Neuron (in vitro differentiated cells): ENCODE measurements around the gene CNTN4.
"Not testable (repeated sequence)": the region's sequence is repeated elsewhere in the genome, so short reads cannot be mapped to it uniquely, and the experiment has no call there.

Experiments
- H2AFZ ChIP-seq: one replicate; pipeline ENCODE4 v1.6.1; 2013; ENCODE audit warnings: low read depth, mild to moderate bottlenecking, inconsistent platforms, low read length, moderate library complexity
- H3K27me3 ChIP-seq: one replicate; pipeline ENCODE4 v1.6.1; 2013; ENCODE audit warnings: low read length; ENCODE audit not compliant: insufficient read depth
- H3K36me3 ChIP-seq: one replicate; pipeline ENCODE4 v1.6.1; 2013; ENCODE audit warnings: low read length; ENCODE audit not compliant: insufficient read depth
- H3K4me1 ChIP-seq: one replicate; pipeline ENCODE4 v1.6.1; 2013; ENCODE audit warnings: low read length; ENCODE audit not compliant: insufficient read depth
- H3K4me3 ChIP-seq: 2 replicates; pipeline ENCODE4 v1.5.1; 2013; ENCODE audit warnings: mild to moderate bottlenecking, low read length, moderate library complexity
- H3K9me3 ChIP-seq: one replicate; pipeline ENCODE4 v1.6.1; 2013; ENCODE audit warnings: low read length

Gene CNTN4

DNA sequence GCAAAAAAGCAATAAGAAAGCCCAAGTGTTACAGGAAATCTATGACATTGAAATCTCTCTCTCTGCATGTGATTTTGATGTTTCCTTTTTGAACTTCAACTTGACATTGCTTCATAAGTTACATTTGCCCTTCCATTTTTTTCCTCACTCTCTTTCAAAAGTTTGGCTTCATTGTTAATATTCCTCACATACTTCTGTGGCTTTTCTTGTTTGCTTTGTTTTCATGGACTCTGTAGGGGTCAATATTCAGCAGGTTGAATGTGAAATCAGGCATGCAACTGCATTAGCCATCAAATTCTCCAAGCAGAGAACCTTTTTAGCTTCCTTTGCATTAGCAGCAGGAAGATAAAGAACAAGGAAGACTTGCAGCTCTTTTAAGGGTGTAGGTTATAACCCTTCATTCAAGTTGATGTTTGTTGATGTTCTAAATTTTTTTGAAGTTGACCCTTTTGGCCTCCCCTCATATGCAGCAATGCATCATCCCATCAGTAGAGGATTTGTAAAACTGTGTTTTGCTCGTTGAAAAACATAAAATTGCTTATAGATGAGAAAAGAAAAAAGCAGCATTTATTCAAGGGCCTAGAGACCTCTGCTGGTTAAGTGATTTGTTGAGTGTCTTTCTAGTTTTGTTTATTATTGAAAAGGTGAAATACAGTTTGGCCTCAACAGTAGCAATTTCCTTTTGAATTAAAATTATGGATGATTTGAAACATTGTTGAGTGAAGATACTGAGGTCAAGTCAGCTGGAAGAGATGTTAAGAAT, 800.1 kb downstream of the CNTN4 start:
- H3K4me1 ChIP-seq = peaks cover 14% of the 10 kb centered on the region
- H3K27me3 ChIP-seq = no peaks in the 10 kb centered on the region
- no peaks in the 10 kb centered on the region for H3K36me3 ChIP-seq
- H3K4me3 ChIP-seq = no peak overlapping the region
- no peaks in the 10 kb centered on the region for H3K9me3 ChIP-seq
- H2AFZ ChIP-seq = no peak overlapping the region

DNA sequence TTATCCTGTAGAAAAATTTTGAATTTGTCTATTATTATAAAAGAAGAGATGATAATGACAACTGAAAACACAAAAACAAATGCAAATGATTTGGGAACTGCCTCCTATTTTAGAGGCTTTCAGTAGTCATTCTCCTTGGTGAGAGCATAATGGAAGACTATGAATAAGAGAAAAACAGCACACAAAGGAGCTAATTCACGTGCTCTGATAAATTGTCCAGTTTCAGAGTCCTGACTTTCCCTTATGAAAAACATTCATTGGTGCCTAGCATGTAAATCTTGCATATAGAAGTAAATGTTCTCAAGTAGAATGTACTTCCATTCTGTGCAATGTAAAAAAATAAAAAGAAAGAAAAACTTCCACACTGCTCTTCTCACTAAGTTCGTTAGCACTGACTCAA, 805.4 kb downstream of the CNTN4 start:
- H3K27me3 ChIP-seq = no peaks in the 10 kb centered on the region
- no peak overlapping the region for H3K4me3 ChIP-seq
- peaks cover 5% of the 10 kb centered on the region for H3K4me1 ChIP-seq
- no peaks in the 10 kb centered on the region for H3K9me3 ChIP-seq
- no peak overlapping the region for H2AFZ ChIP-seq
- no peaks in the 10 kb centered on the region for H3K36me3 ChIP-seq

DNA sequence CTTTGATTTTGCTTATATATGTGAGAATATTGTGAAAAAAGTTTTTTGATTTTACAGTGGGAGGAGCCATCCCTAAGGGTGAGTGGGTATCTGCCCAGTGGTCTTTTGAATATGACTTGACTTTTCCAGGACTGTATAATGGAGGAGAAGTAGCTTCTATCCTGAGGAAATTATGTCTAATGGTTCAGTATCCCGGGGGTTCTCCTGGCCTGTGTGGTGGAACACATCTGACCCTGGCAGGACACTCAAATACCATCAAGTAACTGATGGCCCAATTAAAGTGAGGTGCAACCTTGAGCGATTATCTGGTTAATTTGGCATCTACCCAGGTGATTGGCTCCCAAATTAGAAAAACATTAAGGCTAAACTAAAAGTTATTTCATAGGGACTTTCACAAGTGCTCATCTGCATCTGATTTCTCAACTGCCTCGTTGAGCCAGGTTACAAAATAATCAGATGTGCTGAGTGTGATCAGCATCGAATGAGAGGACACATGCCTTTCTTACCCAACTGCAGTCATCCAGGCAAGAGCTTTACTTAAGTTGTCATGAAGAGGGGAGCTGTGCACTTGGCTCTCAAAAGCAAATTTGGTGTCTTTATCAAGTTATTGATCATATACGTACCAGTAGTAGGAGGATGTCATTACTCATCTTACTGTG, 810.2 kb downstream of the CNTN4 start:
- peaks cover 2% of the 10 kb centered on the region for H3K27me3 ChIP-seq
- H3K36me3 ChIP-seq = no peaks in the 10 kb centered on the region
- H3K4me1 ChIP-seq = no peaks in the 10 kb centered on the region
- no peaks in the 10 kb centered on the region for H3K9me3 ChIP-seq
- H2AFZ ChIP-seq = no peak overlapping the region
- H3K4me3 ChIP-seq = no peak overlapping the region

DNA sequence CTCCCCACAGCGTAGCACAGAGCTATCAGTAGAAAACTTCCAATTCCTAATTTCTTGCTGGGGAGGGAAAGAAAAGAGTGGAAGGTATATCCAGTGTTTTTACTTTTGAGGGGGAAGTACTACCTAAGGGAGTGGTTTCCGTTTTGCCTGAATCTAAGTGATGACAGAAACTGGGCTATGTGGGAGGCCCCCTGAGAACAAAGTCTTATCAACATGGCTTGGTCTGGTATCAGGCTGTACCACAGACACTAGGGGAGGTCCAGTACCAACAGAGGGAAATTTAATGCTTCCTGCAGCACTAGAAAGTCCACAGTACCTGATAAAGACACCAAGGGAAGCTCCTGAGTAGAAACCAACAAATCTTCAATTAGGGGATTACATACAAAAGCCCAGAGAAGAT, 812.3 kb downstream of the CNTN4 start:
- Histone ChIP-seq H3K4me3 (no peak overlapping the region), H3K36me3 (no peaks in the 10 kb centered on the region), H2AFZ (no peak overlapping the region), H3K4me1 (no peaks in the 10 kb centered on the region), H3K9me3 (no peaks in the 10 kb centered on the region), H3K27me3 (peaks cover 2% of the 10 kb centered on the region)

DNA sequence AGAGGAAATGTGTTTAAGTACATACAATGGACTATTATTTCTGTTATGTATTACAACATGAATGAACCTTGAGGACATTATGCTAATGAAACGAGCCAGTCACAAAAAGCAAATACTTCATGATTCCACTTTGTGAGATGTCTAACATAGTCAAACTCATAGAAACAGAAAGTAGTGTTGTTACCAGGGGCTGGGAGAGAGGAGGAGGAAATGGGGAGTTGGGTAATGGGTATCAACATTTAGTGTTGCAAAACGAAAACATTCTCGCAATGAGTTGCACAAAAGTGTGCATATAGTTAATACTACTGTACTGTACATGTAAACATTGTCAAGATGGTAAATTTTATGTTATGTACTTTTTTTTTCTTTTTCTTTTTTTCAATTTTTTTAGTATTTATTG, 817.2 kb downstream of the CNTN4 start:
- H3K36me3 ChIP-seq = no peaks in the 10 kb centered on the region
- H2AFZ ChIP-seq = no peak overlapping the region
- H3K27me3 ChIP-seq = peaks cover 2% of the 10 kb centered on the region
- H3K4me1 ChIP-seq = no peaks in the 10 kb centered on the region
- no peak overlapping the region for H3K4me3 ChIP-seq
- H3K9me3 ChIP-seq = no peaks in the 10 kb centered on the region

DNA sequence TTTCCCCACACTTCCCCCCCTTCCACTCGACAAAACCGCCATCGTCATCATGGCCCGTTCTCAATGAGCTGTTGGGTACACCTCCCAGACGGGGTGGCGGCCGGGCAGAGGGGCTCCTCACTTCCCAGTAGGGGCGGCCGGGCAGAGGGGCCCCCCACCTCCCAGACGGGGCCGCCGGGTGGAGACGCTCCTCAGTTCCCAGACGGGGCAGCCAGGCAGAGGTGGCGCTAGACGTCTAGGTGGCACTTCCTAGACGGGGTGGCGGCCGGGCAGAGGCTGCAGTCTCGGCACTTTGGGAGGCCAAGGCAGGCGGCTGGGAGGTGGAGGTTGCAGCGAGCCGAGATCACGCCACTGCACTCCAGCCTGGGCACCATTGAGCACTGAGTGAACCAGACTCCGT, 818.0 kb downstream of the CNTN4 start:
- not testable (repeated sequence) for H3K9me3 ChIP-seq, H3K36me3 ChIP-seq

DNA sequence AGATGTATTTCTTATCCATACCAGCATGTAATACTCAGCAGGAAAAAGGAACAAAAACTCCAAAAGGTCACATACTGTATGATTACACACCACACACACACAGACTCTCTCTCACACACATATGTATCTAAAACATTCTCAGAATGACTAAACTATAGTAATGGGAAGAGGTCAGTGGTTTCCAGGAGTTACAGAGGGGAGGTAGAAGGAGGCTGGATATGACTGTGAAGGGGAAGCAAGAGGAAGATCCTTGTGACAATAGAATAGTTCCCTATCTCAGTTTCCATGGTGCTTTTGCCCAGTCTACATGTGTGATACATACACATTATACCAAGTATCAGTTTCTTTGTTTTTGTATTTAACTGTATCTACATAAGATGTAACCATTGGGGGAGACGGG, 821.4 kb downstream of the CNTN4 start:
- H3K27me3 ChIP-seq = no peaks in the 10 kb centered on the region
- no peak overlapping the region for H3K4me3 ChIP-seq
- H3K4me1 ChIP-seq = no peaks in the 10 kb centered on the region

More for the DNA sequence above, 818.0 kb downstream of the CNTN4 start:
- not testable (repeated sequence) for H2AFZ ChIP-seq, H3K27me3 ChIP-seq, H3K4me1 ChIP-seq, H3K4me3 ChIP-seq

DNA sequence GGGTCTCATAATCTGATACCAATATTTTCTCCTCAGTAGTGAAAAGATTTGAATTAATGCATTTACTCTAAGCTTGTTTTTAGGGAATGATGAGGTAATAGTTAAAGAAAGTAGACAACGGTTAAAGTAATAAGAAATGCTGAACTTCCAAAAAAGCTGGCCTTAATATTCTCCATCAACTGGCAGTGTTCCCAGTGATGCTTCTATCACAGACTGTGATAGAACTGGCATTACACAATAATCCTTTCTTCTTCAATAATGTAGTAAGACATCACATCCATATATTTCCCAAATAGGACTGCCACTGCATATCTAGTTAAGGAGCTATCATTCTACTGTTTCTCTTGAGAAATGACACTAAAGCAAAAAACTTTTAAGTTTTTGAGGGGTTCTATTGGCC, 822.8 kb downstream of the CNTN4 start:
- Histone ChIP-seq H3K4me3 (no peak overlapping the region), H3K36me3 (no peaks in the 10 kb centered on the region), H3K4me1 (no peaks in the 10 kb centered on the region), H3K27me3 (no peaks in the 10 kb centered on the region), H2AFZ (no peak overlapping the region), H3K9me3 (no peaks in the 10 kb centered on the region)

More for the DNA sequence above, 821.4 kb downstream of the CNTN4 start:
- Histone ChIP-seq H3K9me3 (no peaks in the 10 kb centered on the region), H3K36me3 (no peaks in the 10 kb centered on the region), H2AFZ (no peak overlapping the region)

DNA sequence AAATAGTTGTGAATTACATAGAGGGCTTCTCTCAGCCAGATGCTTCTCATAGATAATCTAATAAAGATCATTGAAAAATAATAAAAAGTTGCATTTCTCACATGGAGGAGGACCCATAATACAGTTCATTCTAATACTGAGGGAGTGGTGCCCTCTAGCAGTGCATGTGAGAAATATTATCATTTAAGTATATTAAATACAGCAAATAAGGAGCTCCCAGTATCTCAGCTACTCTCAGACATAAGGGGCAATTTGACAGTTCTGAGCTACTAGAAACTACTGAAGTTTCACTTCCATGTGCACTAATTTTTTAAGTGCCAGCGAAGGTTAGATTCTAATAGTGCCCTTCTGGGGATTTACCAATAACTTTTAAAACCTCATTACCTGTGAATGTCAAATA, 823.2 kb downstream of the CNTN4 start:
- no peak overlapping the region for H3K4me3 ChIP-seq

DNA sequence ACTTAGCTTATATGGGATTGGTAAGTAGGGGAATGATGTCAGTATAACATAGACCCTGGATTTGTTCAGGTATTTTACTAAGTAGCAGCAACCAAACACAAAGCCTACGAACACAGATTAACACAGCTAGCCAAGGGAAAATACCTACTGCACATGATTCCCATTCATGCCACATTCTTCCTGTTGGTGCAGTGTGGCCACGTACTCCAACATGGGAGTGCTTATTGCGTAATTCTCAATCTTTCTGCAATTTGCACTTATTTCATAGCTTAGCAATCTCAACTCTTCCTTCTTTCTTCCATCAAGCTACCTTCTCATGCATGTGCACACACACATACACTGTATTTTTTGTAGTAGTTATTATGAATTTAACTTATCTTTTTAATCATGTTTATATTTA, 824.7 kb downstream of the CNTN4 start:
- Histone ChIP-seq H2AFZ (no peak overlapping the region), H3K9me3 (no peaks in the 10 kb centered on the region), H3K36me3 (no peaks in the 10 kb centered on the region), H3K27me3 (no peaks in the 10 kb centered on the region), H3K4me1 (no peaks in the 10 kb centered on the region), H3K4me3 (no peak overlapping the region)

More for the DNA sequence above, 823.2 kb downstream of the CNTN4 start:
- Histone ChIP-seq H3K9me3 (no peaks in the 10 kb centered on the region), H3K4me1 (no peaks in the 10 kb centered on the region), H3K36me3 (no peaks in the 10 kb centered on the region), H2AFZ (no peak overlapping the region), H3K27me3 (no peaks in the 10 kb centered on the region)

DNA sequence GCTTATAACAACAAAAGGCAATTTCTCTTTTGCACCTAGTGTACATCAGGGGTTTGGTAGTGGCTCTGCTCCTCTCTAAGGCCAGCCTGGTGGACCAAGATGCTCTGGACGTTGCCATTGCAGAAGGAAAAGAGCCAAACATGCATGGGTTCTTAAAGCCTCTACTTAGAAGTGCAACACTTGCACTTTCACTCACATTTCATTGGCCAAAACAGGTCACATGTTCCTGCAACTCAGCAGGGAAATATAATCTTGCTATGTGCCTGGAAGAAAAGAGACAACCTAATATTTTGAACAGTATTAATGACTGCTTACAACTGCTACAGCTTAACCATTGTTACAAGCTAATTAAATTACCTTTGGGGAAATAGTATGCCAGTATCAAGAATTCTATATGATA, 828.6 kb downstream of the CNTN4 start:
- no peaks in the 10 kb centered on the region for H3K4me1 ChIP-seq
- H3K36me3 ChIP-seq = no peaks in the 10 kb centered on the region
- no peaks in the 10 kb centered on the region for H3K9me3 ChIP-seq
- no peak overlapping the region for H2AFZ ChIP-seq
- no peaks in the 10 kb centered on the region for H3K27me3 ChIP-seq
- no peak overlapping the region for H3K4me3 ChIP-seq

DNA sequence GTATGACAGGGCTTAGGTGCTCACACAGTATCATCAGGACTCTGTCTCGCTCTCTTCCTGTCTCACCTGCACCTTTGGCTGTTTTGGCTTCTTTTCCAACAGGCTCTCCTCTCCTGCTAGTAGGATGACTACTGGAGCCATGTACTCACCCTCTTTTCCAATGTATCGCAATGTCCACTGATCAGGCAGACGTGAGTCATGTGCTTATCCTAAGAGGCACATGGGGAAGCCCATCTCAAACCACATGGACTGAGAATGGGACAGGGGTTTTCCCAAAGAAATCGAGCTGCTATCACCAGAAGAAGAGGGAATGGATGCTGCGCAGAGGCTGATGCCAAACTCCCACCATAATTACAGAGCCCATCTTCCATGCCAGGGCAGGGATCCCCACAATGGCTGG, 830.9 kb downstream of the CNTN4 start:
- Histone ChIP-seq H3K36me3 (no peaks in the 10 kb centered on the region), H2AFZ (no peak overlapping the region), H3K4me1 (no peaks in the 10 kb centered on the region), H3K27me3 (no peaks in the 10 kb centered on the region), H3K9me3 (no peaks in the 10 kb centered on the region), H3K4me3 (no peak overlapping the region)

DNA sequence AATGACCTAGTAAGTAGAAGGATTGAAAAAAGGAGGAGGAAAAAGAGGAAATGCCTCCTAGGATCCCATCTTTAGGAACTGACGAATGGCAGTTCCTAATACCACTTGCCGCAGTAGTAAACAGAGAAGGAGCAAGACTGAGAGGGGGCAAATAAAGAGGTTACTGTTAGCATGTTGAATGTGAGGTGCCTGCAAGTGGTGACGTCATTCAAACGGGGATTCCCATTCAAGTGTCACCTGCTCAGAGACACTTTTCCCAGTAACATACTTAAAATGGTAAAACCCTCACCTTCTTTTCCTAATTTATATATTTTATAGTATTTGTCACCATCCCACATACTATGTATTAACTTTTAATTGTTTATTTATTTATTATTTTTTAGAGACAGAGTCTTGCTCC, 832.6 kb downstream of the CNTN4 start:
- Histone ChIP-seq H3K36me3 (no peaks in the 10 kb centered on the region), H2AFZ (no peak overlapping the region), H3K9me3 (no peaks in the 10 kb centered on the region), H3K4me1 (no peaks in the 10 kb centered on the region), H3K4me3 (no peak overlapping the region), H3K27me3 (no peaks in the 10 kb centered on the region)

DNA sequence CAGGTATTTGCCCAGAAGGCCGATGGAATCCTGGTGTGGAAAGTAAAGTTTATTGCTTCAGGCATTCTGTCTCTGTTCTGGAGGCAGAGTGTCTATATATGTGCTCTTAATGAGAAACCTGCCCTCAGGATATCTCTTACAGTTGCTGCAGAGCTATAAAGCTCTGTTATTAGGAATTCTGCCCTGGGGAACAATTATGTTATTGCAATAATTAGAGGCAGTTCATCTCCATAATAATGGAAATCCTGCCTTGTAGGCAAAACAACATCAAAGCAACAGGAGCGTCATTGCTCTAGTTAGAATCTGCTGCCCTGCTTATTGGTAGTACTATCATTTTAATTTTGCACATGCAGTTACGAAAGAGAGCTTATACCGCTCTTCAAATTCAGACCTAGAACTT, 835.9 kb downstream of the CNTN4 start:
- Histone ChIP-seq H3K4me1 (no peaks in the 10 kb centered on the region), H3K9me3 (no peaks in the 10 kb centered on the region), H3K4me3 (no peak overlapping the region), H3K36me3 (no peaks in the 10 kb centered on the region), H2AFZ (no peak overlapping the region), H3K27me3 (no peaks in the 10 kb centered on the region)
